Kidney (tissue), 14 donors: Measurements from ENCODE around the gene PTPA. TPM values are rescaled to one million over a fixed set of nuclear protein-coding genes. Genes with fewer than 3 reads are reported as not detected.
A peak's percentile ranks its signal among the peaks of the same experiment; 100 is the strongest.

ENCODE experiments used
- DNase-seq, 5 donors: peaks; one replicate each; pipeline ENCODE4 v3.0.0-alpha.2; 2013 to 2020
- FAIRE-seq: peaks from 2 replicates; lab custom pipeline; 2012; peaks lifted over from hg19 to GRCh38; lab: Jason Lieb, UNC
- H3K27ac ChIP-seq, 2 donors: one replicate each; pipeline ENCODE4 v1.7.0; 2013; ENCODE audit warnings: low read depth in 2 of 2, low read length in 2 of 2, inconsistent platforms in 1 of 2
- H3K27me3 ChIP-seq: one replicate; pipeline ENCODE4 v1.7.1; 2013; ENCODE audit warnings: low read length, inconsistent platforms; ENCODE audit not compliant: control insufficient read depth, insufficient read depth
- H3K36me3 ChIP-seq, 3 donors: one replicate each; pipeline versions ENCODE4 v1.7.0 to v1.7.1; 2013; ENCODE audit warnings: low read length in 3 of 3, control low read depth in 1 of 3, inconsistent platforms in 1 of 3; ENCODE audit not compliant: insufficient read depth in 3 of 3, control insufficient read depth in 2 of 3
- H3K4me1 ChIP-seq, 3 donors: one replicate each; pipeline versions ENCODE4 v1.7.0 to v1.7.1; 2013; ENCODE audit warnings: low read length in 3 of 3, inconsistent platforms in 1 of 3, low read depth in 1 of 3; ENCODE audit not compliant: control insufficient read depth in 2 of 3, insufficient read depth in 2 of 3
- H3K4me3 ChIP-seq, 3 donors: one replicate each; pipeline versions ENCODE4 v1.7.0 to v1.8.1; 2013; ENCODE audit warnings: low read length in 3 of 3, control low read depth in 1 of 3, inconsistent platforms in 1 of 3
- H3K9ac ChIP-seq, 3 donors: one replicate each; pipeline versions ENCODE4 v1.7.0 to v1.7.1; 2013; ENCODE audit warnings: low read length in 3 of 3, control low read depth in 1 of 3, inconsistent platforms in 1 of 3
- H3K9me3 ChIP-seq, 3 donors: one replicate each; pipeline versions ENCODE4 v1.7.0 to v1.7.1; 2013; ENCODE audit warnings: low read length in 3 of 3, control low read depth in 1 of 3, inconsistent platforms in 1 of 3; ENCODE audit not compliant: control insufficient read depth in 2 of 3, insufficient read depth in 1 of 3
- CTCF ChIP-seq: IDR thresholded peaks from 3 replicates; pipeline ENCODE4 v1.5.1; 2012; ENCODE audit warnings: mild to moderate bottlenecking, moderate library complexity, borderline replicate concordance; ENCODE audit not compliant: insufficient read depth; ENCODE audit errors: extremely low read depth
- intact Hi-C: fragments of 100-400 bp; cut with DNase I; formaldehyde crosslinking; loops from one replicate; pipeline ENCODE4 v1.11.1; 2022
- polyA plus RNA-seq: library from polyadenylated mRNA; stranded (reverse); fragments of 350-450 nt; fragmentation: Illumina TruSeq; extraction: RNeasy Lipid Tissue Mini Kit (QIAGEN cat#74804); gene quantifications from one replicate; pipeline ENCODE4 v1.2.3, GENCODE V29; 2014; ENCODE audit warnings: low read depth, low replicate concordance; ENCODE audit not compliant: insufficient read depth
- total RNA-seq: library from RNA; stranded (reverse); fragmentation: NEBNext Ultra II Directional; extraction: Animal tissue kit (Norgen Biotek cat#: 25700); gene quantifications from one replicate; pipeline ENCODE4 v1.2.1, GENCODE V29; 2021
- donor health status: control.
- donor health status: control.
- donor health status: control.
- donor health status: control.
- donor health status: control.
- donor health status: DM: yes; HTN: yes; CAD: no.
- donor health status: Normal renal cell carcinoma (clear cell type).

The PTPA gene
- total and polyA plus RNA-seq, 2 donors from 2014 or later = 161 to 164 TPM

- Histone ChIP-seq H3K9ac (no peak overlapping the region), H3K27me3 (no peaks in the 10 kb centered on the region), H3K27ac (peak overlapping the region in 1 of 2 donors; percentile 57), H3K9me3 (no peaks in the 10 kb centered on the region), H3K4me1 (peaks cover 0 to 2% (median 0%) of the 10 kb centered on the region in 3 donors), H3K36me3 (peaks cover 0 to 18% (median 0%) of the 10 kb centered on the region in 3 donors), H3K4me3 (no peak overlapping the region)
- intact Hi-C loops = no loop called here
- FAIRE-seq (no peak), DNase-seq (no peak)
- TF ChIP-seq CTCF = no peak
Observed at GRCh38 chr9:129069862-129070641, 41.2 kb upstream of the PTPA start.

DNA sequence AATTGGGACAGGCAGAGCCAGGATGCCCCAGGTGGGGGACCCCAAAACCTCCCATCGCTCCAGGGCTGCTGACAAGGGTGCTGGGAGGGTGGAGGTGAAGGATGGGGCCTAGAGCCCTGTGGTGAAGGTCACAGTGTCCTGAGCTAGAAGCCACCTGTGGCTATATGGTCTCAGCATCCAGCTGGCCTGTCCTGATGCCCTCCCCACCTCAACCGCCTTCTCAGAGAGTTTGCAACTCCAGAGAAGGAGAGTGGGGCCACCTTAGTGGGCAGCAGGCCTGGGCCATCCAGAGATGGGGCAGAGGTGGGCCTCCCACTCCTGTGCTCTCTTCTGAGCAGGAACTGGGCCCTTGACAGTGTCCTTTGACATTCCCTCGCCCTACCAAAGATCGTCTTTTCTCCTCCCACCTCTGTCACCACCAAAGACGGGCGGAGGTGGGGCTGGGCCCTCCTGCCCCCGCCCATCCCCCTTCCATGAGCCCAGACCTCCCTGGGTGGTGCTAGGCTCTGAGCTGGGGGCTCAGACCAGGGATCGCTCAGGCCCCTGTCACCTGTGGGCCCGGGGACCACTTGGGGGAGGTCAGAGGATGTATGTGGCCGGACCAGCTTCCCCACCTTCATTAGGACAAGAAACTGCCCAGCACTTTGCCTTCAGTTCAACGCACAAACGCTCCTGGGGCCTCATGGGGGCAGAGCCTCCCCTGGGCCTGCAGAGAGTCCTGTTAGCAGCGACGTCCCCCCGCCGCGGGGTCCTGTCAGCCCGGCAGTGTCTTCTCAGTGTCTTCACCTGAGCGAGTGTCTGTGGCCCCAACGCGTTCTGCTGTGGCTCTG is 40.3 kb upstream of the PTPA start:
- intact Hi-C loops = no loop called here
- Histone ChIP-seq H3K27me3 (no peaks in the 10 kb centered on the region), H3K9me3 (no peaks in the 10 kb centered on the region), H3K4me1 (peaks cover 0 to 2% (median 0%) of the 10 kb centered on the region in 3 donors), H3K9ac (no peak overlapping the region), H3K36me3 (peaks cover 0 to 18% (median 0%) of the 10 kb centered on the region in 3 donors), H3K27ac (no peak overlapping the region), H3K4me3 (no peak overlapping the region)
- DNase-seq (no peak), FAIRE-seq (no peak)
- no peak for TF ChIP-seq CTCF

GRCh38 chr9:129071526-129072126 is 39.6 kb upstream of the PTPA start:
- Histone ChIP-seq H3K27me3 (no peaks in the 10 kb centered on the region), H3K36me3 (peaks cover 0 to 18% (median 0%) of the 10 kb centered on the region in 3 donors), H3K4me3 (no peak overlapping the region), H3K4me1 (peaks cover 0 to 2% (median 0%) of the 10 kb centered on the region in 3 donors), H3K9me3 (no peaks in the 10 kb centered on the region), H3K9ac (no peak overlapping the region), H3K27ac (no peak overlapping the region)
- DNase-seq (no peak), FAIRE-seq (no peak)
- TF ChIP-seq CTCF = no peak
- intact Hi-C loops = no loop called here
